ENCODE results near the gene PPP3CA. TPM values are rescaled to one million over a fixed set of nuclear protein-coding genes. Genes with fewer than 3 reads are reported as not detected.

Gene PPP3CA
- total RNA-seq, 1 experiment from 2014 or later, result 33.8 TPM

- Mint-ChIP-seq H3K36me3 (ENCODE audit: insufficient read depth, unreplicated experiment) (no peaks in the 10 kb centered on the region), H3K4me1 (ENCODE audit: low read depth, unreplicated experiment) (no peaks in the 10 kb centered on the region), H3K9me3 (ENCODE audit: unreplicated experiment) (no peaks in the 10 kb centered on the region), H3K27ac (ENCODE audit: unreplicated experiment) (no peak overlapping the region), H3K27me3 (ENCODE audit: insufficient read depth, unreplicated experiment) (no peaks in the 10 kb centered on the region), H3K4me3 (ENCODE audit: unreplicated experiment) (no peak overlapping the region)
- no peaks in the 10 kb centered on the region for H3K36me3 ChIP-seq (ENCODE audit: control insufficient read depth, insufficient read depth, low read length)
- no peak for TF ChIP-seq CTCF (IDR thresholded peaks at IDR 0.05; ENCODE audit: insufficient read depth in 1 of 2, low read depth in 1 of 2, low read length in 1 of 2, severe bottlenecking in 1 of 2, unreplicated experiment in 1 of 2)
- no peaks in the 10 kb centered on the region for H3K4me1 ChIP-seq
- CTCF ChIA-PET, result interaction anchor here (0.6 kb wide), 1 partner anchor 70 kb away, joined by 3 read pairs; no protein-coding TSS in a partner anchor
- POLR2A ChIA-PET, result no interaction called here
- no TSS peak for BruUV-seq (replicated peaks)
- DNase-seq, result no peak
- H3K9me3 ChIP-seq, result no peaks in the 10 kb centered on the region
- no peaks in the 10 kb centered on the region for H3K27me3 ChIP-seq (replicated peaks; ENCODE audit: control insufficient read depth, insufficient read depth, low read length)
- no peak overlapping the region for H3K4me3 ChIP-seq (ENCODE audit: low read depth, low read length)
- intact Hi-C loops (cut with micrococcal nuclease; ENCODE audit: unreplicated experiment), result no loop called here
Measured at GRCh38 chr4:100977746-100978397, 369.5 kb downstream of the PPP3CA start.

GRCh38 chr4:100977274-100977673 lies 370.1 kb downstream of the PPP3CA start:
- Mint-ChIP-seq H3K4me1 (ENCODE audit: low read depth, unreplicated experiment) (no peaks in the 10 kb centered on the region), H3K36me3 (ENCODE audit: insufficient read depth, unreplicated experiment) (no peaks in the 10 kb centered on the region), H3K4me3 (ENCODE audit: unreplicated experiment) (no peak overlapping the region), H3K9me3 (ENCODE audit: unreplicated experiment) (no peaks in the 10 kb centered on the region), H3K27ac (ENCODE audit: unreplicated experiment) (no peak overlapping the region), H3K27me3 (ENCODE audit: insufficient read depth, unreplicated experiment) (no peaks in the 10 kb centered on the region)
- no peak overlapping the region for H3K4me3 ChIP-seq (ENCODE audit: low read depth, low read length)
- no peak for TF ChIP-seq CTCF (IDR thresholded peaks at IDR 0.05; ENCODE audit: insufficient read depth in 1 of 2, low read depth in 1 of 2, low read length in 1 of 2, severe bottlenecking in 1 of 2, unreplicated experiment in 1 of 2)
- H3K36me3 ChIP-seq (ENCODE audit: control insufficient read depth, insufficient read depth, low read length), result no peaks in the 10 kb centered on the region
- H3K9me3 ChIP-seq, result no peaks in the 10 kb centered on the region
- no peaks in the 10 kb centered on the region for H3K4me1 ChIP-seq
- POLR2A ChIA-PET, result no interaction called here
- no peaks in the 10 kb centered on the region for H3K27me3 ChIP-seq (replicated peaks; ENCODE audit: control insufficient read depth, insufficient read depth, low read length)
- no TSS peak for BruUV-seq (replicated peaks)
- intact Hi-C loops (cut with micrococcal nuclease; ENCODE audit: unreplicated experiment), result no loop called here
- DNase-seq, result no peak
- CTCF ChIA-PET, result interaction anchor here (0.6 kb wide), 1 partner anchor 69 kb away, joined by 3 read pairs; no protein-coding TSS in a partner anchor

Small RNA genes within 50 kb of the gene (microRNA-seq; reads per million reads assigned to microRNA genes)
- 10.6 reads per million, percentile 50 among the genes with 10 or more reads in this experiment for gene MIR1255A
- gene MIR8066, result not detected
